Loucy (cell line): ENCODE data around the gene PLEKHF1.

ENCODE experiments used
- H2AFZ ChIP-seq: fragments of 200-600 bp; sonication (generic); 2 replicates; pipeline ENCODE4 v1.6.0; 2016; ENCODE audit warnings: antibody characterized with exemption, mild to moderate bottlenecking, low read length, moderate library complexity
- H3F3A ChIP-seq: fragments of 200-600 bp; 2 replicates; pipeline ENCODE4 v1.6.0; 2016; ENCODE audit warnings: antibody characterized with exemption, low read depth, mild to moderate bottlenecking
- H3K27me3 ChIP-seq: fragments of 200-600 bp; sonication (generic); 2 replicates; pipeline ENCODE4 v1.6.1; 2014; ENCODE audit warnings: low read length, mild to moderate bottlenecking; ENCODE audit not compliant: insufficient read depth, poor library complexity, severe bottlenecking
- H3K36me3 ChIP-seq: fragments of 200-600 bp; sonication (generic); 2 replicates; pipeline ENCODE4 v1.6.1; 2016; ENCODE audit warnings: low read length; ENCODE audit not compliant: insufficient read depth
- H3K4me1 ChIP-seq: fragments of 200-600 bp; sonication (generic); 2 replicates; pipeline ENCODE4 v1.5.1; 2014; ENCODE audit warnings: low read length, mild to moderate bottlenecking; ENCODE audit not compliant: insufficient read depth, poor library complexity, severe bottlenecking
- H3K4me2 ChIP-seq: fragments of 200-600 bp; sonication (generic); 2 replicates; pipeline ENCODE4 v1.6.0; 2014; ENCODE audit warnings: antibody characterized with exemption, low read length, low read depth, mild to moderate bottlenecking; ENCODE audit not compliant: poor library complexity, severe bottlenecking
- H3K4me3 ChIP-seq: fragments of 200-600 bp; sonication (generic); 2 replicates; pipeline ENCODE4 v1.5.1; 2014; ENCODE audit warnings: low read length, mild to moderate bottlenecking, mixed read lengths; ENCODE audit not compliant: poor library complexity, severe bottlenecking
- H3K79me2 ChIP-seq: fragments of 200-600 bp; sonication (generic); 2 replicates; pipeline ENCODE4 v1.6.1; 2014; ENCODE audit warnings: low read length; ENCODE audit not compliant: insufficient read depth
- H3K9ac ChIP-seq: fragments of 200-600 bp; sonication (generic); 2 replicates; pipeline ENCODE4 v1.6.0; 2014; ENCODE audit warnings: mild to moderate bottlenecking, low read depth, low read length, moderate library complexity; ENCODE audit not compliant: poor library complexity, severe bottlenecking
- H3K9me2 ChIP-seq: fragments of 200-600 bp; sonication (generic); replicated peaks from 2 replicates; pipeline ENCODE4 v1.6.1; 2016; ENCODE audit warnings: low read depth, low read length, mixed read lengths
- H3K9me3 ChIP-seq: fragments of 200-600 bp; sonication (generic); 2 replicates; pipeline ENCODE4 v1.6.1; 2014; ENCODE audit warnings: mild to moderate bottlenecking, antibody characterized with exemption, low read length, low read depth; ENCODE audit not compliant: insufficient read depth
- H4K20me1 ChIP-seq: fragments of 200-600 bp; sonication (generic); 2 replicates; pipeline ENCODE4 v1.6.0; 2014; ENCODE audit warnings: antibody characterized with exemption, low read length, mild to moderate bottlenecking; ENCODE audit not compliant: insufficient read depth, poor library complexity, severe bottlenecking
- EZH2phosphoT487 ChIP-seq: fragments of 200-600 bp; IDR thresholded peaks from 2 replicates; pipeline ENCODE4 v1.6.1; 2018; ENCODE audit warnings: antibody characterized with exemption, mild to moderate bottlenecking, moderate library complexity, borderline replicate concordance
- TF ChIP-seq, protein P1 (sequence below): fragments of 200-600 bp; sonication (generic); conservative IDR thresholded peaks from 2 replicates; pipeline ENCODE4 v1.5.1; 2014; ENCODE audit warnings: mild to moderate bottlenecking, antibody characterized with exemption, low read length

Gene PLEKHF1

DNA sequence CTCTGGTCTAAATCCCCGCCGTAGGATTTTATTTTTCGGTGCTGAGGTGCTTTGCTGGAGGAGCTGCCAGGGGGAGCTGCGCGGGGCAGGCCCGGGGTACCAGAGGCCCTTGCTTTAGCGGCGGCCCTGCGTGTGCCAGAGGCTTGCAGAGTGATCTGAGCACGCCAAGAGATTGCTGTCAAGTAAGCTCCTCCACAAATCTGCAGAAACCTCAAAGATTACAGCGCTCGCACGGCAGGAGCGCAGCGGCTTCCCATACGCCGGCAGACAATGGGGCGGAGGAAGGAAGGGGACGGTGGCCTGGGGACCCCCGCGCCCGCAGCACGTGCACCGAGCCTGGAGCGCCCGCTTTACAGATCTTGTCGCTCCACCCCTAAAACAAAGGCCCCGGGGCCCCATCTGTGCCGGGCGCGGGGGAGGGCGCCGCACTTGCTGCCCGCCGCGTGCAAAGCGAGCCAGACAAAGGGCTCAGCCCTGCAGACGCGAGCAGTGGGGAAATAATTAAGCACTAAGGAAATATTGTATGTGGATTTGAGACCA lies 58.9 kb downstream of the PLEKHF1 start:
- Histone ChIP-seq H3K79me2 (no peaks in the 10 kb centered on the region), H3K4me3 (no peak overlapping the region), H4K20me1 (no peaks in the 10 kb centered on the region), H3K4me2 (no peak overlapping the region), H3K4me1 (no peaks in the 10 kb centered on the region), H3K9ac (no peak overlapping the region), H3K27me3 (no peaks in the 10 kb centered on the region), H3K9me2 (no peaks in the 10 kb centered on the region), H3K9me3 (no peaks in the 10 kb centered on the region), H3K36me3 (no peaks in the 10 kb centered on the region), H2AFZ (no peak overlapping the region), H3F3A (no peaks in the 10 kb centered on the region)
- TF ChIP-seq, protein P1, sequence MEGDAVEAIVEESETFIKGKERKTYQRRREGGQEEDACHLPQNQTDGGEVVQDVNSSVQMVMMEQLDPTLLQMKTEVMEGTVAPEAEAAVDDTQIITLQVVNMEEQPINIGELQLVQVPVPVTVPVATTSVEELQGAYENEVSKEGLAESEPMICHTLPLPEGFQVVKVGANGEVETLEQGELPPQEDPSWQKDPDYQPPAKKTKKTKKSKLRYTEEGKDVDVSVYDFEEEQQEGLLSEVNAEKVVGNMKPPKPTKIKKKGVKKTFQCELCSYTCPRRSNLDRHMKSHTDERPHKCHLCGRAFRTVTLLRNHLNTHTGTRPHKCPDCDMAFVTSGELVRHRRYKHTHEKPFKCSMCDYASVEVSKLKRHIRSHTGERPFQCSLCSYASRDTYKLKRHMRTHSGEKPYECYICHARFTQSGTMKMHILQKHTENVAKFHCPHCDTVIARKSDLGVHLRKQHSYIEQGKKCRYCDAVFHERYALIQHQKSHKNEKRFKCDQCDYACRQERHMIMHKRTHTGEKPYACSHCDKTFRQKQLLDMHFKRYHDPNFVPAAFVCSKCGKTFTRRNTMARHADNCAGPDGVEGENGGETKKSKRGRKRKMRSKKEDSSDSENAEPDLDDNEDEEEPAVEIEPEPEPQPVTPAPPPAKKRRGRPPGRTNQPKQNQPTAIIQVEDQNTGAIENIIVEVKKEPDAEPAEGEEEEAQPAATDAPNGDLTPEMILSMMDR = no peak
- TF ChIP-seq EZH2phosphoT487 = no peak

DNA sequence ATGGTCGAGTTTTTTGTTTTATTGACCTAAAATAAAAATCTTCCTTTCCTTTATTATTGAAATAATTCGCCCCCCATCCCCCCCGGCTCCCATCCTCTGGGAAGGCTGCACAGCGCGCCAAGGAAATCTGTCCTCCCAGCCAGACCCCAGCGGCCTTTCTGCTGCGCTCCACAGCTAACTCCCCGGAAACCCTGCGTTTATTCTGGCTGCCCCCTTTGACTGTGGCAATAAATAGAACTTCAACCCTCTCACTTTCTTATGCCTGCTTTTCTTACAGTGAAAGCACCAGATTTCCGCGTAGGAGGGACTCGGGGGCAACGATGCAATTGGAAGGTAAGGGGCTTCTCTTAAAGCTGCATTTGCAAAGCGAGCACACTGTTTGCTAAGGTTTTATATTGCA lies 59.5 kb downstream of the PLEKHF1 start:
- Histone ChIP-seq H3F3A (no peaks in the 10 kb centered on the region), H3K9ac (no peak overlapping the region), H3K4me1 (no peaks in the 10 kb centered on the region), H3K27me3 (no peaks in the 10 kb centered on the region), H2AFZ (no peak overlapping the region), H3K4me3 (no peak overlapping the region), H4K20me1 (no peaks in the 10 kb centered on the region), H3K9me3 (no peaks in the 10 kb centered on the region), H3K4me2 (no peak overlapping the region), H3K36me3 (no peaks in the 10 kb centered on the region), H3K79me2 (no peaks in the 10 kb centered on the region), H3K9me2 (no peaks in the 10 kb centered on the region)
- TF ChIP-seq, protein P1 = no peak
- TF ChIP-seq EZH2phosphoT487 = no peak
